GM18858 (cell line): ENCODE measurements around the gene VCAN.
A peak's percentile ranks its signal among the peaks of the same experiment; 100 is the strongest.

Source experiments
- ATAC-seq: cut with Tn5 transposase; IDR thresholded peaks from one replicate; pipeline ENCODE4 v1.9.1; 2021; ENCODE audit not compliant: unreplicated experiment

Gene VCAN

DNA sequence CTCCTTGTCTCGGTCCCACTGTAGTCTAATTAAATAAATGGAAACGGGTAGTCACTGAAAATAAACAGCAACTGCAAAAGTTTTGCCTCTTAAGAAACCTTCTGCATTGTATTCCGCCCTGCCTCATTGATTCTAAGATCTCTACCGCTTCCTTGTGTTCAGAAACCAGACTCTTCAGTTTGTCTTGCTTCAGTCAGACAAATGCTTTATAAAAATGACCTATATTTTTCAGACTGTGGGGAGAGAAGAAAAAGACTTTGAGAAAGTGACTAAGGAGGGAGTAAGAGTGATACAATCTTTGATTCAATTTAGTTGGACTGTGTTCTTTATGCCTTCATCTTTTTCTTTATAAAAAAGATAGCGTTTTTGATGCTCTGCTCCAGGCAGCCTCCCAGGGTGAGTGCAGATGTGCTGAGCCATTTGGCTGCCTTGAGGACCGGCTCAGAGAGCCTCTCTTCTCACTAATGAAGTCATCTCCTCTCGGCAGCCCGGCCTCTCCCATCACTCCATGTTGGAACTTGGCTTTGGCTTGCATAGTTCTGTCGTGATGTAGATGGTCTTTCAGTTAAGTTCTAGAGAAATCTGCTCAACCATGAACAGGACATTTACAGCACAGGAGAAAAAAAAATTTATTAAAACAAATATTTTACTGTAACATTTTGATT is 4.0 kb upstream of the VCAN start:
- no peak for ATAC-seq

- no peak for ATAC-seq
Observed at GRCh38 chr5:83469075-83469474, 2.5 kb upstream of the VCAN start.

- no peak for ATAC-seq
Observed at GRCh38 chr5:83470526-83471404, 779 bp upstream of the VCAN start.

DNA sequence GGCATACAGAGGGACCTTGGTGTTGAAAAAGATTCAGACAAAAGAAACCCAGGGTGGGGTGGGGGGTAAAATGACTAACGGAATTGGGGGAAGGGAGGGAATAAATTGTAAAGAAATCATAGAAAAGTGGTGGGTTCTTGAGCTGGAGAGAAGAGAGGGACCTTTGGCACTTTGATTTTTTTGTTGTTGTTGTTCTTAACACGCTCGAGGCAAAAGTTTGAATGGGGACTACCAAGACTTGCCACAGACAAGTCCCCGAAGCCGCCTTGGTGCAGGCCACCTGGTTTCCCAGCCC is 616 bp downstream of the VCAN start:
- no peak for ATAC-seq

DNA sequence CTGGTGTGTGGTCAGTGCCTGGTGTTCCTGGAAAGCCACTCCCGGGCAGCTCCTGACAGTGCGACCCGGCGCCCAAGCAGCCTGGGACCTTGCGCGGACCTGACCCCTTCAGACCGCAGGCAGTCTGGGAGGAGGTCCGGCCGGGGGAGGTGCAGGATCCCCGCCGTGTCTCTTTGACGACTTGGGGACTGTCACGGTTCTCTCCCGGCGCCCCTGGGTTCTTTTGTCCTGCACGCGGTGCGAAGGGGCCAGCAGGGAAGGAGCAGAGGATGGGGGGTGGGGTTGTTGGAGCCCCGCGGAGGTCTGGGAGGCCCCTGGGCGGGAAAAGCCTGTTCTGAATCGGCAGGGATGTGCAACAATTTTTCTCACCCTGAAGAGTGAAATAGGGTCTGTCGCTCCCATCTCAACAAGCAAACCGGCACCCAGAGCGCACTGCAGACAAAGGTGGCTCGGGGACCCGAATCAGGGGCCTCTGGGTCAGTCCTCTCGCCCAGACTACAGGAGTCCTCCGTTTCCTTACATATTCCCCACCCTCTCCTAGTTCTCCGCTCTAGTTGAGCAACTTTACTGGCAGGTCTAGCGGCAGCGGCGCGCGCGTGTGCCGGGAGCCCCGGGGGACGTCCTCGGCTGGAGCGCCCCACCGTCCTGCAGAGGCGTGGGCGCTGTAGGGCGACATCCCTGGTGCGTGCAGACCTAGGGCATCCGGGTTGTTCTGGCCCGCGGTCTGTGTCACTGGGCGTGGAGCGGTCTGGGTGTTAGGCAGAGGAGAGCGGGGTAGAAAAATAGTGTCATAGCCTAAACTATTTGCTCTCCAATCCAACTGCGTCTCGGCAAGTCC is 1.2 kb downstream of the VCAN start:
- ATAC-seq: peak; percentile 28

DNA sequence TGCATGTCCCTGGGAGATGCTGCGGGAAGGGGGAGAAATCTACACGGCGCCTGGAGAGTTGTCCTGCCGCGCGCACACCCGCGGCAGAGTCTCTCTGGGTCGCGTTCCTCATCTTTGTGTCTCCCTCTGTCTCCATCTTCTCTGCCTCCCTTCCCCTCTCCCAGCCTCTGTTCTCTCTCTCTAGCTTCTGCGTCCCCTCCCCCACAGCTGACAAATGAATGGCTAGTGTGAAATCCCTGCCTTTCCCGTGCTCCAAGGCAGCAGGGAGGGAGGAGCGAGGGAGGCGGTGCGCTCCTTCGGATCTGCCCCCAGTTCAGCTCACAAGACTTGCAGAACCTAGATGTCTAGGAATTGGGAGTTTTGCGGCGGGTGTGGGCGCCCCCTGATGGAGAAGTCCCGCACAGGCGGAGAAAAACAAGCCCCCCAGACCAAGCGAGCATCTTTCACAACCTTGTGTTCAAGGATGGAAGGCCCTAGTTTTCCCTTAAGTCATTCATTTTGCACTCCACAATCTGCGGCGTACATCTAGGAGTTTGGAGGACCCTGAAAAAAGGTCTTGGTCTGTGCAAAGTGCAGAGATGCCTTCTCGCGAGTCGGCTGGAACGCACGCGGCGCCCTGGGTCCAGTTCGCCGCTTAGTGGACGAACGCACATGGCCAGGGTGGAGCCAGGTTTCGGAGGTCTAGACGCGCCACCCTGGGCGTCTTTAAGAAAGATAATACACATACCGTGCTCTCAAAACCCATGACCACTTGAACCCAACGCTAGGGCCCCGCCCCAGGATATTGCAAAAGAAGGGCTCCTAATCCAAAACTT is 2.0 kb downstream of the VCAN start:
- peak; percentile 60 for ATAC-seq

GRCh38 chr5:83474161-83474796 is 2.7 kb downstream of the VCAN start:
- ATAC-seq: peak; percentile 54

- no peak for ATAC-seq
Observed at GRCh38 chr5:83474991-83475390, 3.4 kb downstream of the VCAN start.

GRCh38 chr5:83475391-83475863 is 3.9 kb downstream of the VCAN start:
- no peak for ATAC-seq

- ATAC-seq: no peak
Observed at GRCh38 chr5:83475935-83476814, 4.6 kb downstream of the VCAN start.

DNA sequence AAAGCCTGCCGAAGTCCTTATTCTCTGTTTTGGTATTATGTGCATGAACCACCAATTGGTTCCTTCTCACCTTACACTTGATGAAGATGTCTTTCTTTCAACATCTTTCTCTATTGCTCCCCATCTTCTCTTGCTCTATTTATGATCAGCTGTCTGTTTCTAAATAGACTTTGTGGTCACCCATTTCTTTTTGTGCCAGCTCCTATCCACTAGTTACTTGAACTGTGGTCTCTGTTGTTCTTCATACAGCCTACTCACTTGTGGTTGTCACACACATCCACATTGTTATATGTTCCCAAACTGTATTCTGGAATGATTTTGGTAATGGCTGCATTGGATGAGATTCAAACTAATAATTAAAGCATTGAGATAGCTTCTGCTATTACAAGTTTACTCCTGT is 11.4 kb downstream of the VCAN start:
- no peak for ATAC-seq

DNA sequence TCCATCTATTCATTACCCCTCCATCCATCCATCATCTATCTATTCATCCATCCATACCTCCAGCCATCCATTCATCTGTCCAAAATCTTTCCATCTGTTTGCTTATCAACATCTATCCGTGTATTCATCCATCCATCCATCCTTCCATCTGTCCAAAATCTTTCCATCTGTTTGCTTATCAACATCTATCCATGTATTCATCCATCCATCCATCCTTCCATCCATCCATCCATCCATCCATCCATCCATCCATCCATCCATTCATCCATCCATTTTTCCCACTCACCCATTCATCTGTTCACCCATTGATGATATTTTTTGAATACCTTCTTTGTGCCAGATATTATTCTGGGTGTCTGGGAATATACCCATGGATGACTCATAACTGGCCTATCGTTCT is 12.8 kb downstream of the VCAN start:
- ATAC-seq: no peak

DNA sequence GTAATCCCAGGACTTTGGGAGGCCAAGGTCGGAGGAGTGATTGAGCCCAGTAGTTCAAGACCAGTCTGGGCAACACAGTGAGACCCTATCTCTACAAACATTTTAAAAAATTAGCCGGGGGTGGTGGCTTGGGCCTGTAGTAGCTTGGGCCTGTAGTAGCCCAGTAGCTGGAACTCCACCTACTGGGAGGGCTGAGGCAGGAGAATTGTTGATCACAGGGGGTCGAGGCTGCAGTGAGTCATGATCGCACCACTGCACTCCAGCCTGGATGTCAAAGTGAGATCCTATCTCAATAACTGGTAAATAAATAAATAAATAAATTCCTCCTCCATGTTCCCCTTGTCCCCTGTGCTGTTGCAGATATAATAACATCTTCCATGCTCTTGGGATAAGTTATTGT is 14.3 kb downstream of the VCAN start:
- ATAC-seq: no peak

DNA sequence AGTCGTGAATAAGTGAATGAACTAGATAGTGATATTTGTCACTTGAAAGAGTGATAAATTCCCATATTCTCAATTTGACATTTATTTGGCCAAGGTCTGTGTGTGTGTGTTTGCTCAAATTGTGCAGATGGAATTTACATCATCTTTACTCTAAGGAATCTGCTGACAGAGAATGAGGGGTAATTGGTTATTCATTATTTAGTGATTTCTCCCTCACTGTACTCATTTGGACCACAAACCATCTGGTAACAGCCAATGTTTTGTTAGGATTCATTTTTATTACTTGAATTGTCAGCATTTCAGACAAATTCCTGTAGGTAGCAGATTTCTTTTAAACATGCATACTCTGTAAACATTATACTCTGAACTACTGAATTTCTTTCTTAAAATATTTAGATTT is 15.6 kb downstream of the VCAN start:
- no peak for ATAC-seq

- no peak for ATAC-seq
Observed at GRCh38 chr5:83488271-83488670, 16.7 kb downstream of the VCAN start.

- no peak for ATAC-seq
Observed at GRCh38 chr5:83488821-83489220, 17.3 kb downstream of the VCAN start.

DNA sequence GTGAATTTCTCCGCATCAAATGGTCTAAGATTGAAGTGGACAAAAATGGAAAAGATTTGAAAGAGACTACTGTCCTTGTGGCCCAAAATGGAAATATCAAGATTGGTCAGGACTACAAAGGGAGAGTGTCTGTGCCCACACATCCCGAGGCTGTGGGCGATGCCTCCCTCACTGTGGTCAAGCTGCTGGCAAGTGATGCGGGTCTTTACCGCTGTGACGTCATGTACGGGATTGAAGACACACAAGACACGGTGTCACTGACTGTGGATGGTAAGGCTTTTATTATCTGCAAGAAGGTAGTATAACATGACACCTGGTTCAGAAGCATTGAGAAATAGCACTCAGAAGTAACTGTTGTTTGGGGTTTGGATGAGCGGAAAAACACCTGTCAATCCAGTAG is 18.7 kb downstream of the VCAN start:
- ATAC-seq: no peak

DNA sequence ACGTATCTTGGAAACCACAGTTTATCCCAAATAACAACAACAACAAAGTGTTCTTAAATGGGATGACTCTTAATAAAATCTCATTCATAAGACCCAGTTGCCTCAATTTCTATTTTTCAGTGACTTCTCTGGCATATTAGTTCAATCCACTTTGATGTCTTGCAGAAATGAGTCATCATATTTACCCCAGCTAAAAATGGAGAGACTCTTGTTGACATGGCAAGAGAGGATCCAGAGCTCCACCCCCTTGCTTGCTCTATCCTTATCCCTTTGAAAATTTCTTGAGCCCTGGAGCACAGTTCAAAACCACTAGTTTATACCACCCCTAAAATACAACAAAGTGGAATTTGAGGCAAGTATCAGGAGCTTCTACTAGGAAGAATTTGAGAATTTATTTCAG is 20.8 kb downstream of the VCAN start:
- ATAC-seq: no peak

DNA sequence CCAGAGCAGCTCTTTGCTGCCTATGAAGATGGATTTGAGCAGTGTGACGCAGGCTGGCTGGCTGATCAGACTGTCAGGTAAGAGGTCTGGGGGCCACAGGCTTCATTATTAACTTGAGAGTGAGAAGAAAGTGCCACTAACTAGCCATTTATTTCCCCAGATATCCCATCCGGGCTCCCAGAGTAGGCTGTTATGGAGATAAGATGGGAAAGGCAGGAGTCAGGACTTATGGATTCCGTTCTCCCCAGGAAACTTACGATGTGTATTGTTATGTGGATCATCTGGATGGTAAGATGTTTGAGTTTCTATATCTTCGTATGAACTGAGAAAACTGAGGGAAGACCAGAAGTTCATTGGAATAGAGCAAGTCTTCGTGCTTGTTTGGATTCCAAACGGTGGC is 22.1 kb downstream of the VCAN start:
- no peak for ATAC-seq
